Eye (tissue), 1 donor: Measurements from ENCODE around the gene THAP12.
"Not testable (repeated sequence)": the region's sequence is repeated elsewhere in the genome, so short reads cannot be mapped to it uniquely, and the experiment has no call there.

ENCODE experiments used
- DNase-seq: peaks from one replicate; pipeline ENCODE4 v3.0.0-alpha.2; 2015

Gene THAP12, protein sequence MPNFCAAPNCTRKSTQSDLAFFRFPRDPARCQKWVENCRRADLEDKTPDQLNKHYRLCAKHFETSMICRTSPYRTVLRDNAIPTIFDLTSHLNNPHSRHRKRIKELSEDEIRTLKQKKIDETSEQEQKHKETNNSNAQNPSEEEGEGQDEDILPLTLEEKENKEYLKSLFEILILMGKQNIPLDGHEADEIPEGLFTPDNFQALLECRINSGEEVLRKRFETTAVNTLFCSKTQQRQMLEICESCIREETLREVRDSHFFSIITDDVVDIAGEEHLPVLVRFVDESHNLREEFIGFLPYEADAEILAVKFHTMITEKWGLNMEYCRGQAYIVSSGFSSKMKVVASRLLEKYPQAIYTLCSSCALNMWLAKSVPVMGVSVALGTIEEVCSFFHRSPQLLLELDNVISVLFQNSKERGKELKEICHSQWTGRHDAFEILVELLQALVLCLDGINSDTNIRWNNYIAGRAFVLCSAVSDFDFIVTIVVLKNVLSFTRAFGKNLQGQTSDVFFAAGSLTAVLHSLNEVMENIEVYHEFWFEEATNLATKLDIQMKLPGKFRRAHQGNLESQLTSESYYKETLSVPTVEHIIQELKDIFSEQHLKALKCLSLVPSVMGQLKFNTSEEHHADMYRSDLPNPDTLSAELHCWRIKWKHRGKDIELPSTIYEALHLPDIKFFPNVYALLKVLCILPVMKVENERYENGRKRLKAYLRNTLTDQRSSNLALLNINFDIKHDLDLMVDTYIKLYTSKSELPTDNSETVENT

DNA sequence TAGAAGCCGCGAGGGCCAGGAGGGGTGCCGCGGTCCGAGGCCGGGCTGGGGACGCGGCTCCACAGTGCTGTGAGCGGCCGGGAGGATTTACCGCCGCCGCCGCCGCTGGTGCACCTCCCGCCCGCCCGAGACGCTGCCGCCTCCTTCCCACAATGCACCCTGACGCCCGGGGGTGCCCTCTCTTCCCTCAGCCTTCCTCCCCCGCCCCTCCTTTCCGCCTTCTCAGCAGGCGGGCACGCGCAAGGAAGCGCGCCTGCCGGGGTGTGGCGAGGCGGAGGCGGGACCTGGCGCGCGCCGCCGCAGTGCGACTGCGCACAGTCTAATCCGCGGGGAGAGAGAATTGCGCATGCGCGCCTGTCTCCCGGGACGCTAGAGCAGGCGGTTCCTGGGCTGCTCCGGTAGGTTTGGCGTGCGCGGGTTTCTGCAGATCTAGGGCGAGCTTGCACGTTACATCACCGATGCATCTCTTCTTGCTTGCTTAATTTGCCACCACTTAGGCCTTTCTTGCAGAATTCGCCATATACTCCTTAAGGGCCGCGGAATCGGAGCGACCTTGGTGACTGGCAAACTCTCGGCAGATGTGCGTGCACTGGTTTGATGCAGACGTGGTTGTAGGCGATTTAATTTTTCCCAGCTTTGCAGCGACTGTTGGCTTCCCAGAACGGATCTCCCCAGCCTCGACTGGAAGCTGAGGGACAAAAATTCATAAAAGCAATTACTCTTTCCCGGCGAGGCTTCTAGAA, at the start of gene THAP12, which contains the start of gene GVQW3:
THAP12 (minus strand) TSS at position 156 of the 743 bp plus-strand sequence. CDS start 296 bp downstream, outside the sequence.
GVQW3 (plus strand) TSS at position 347 of the 743 bp plus-strand sequence. CDS start 506 bp downstream, outside the sequence.
- DNase-seq: peak; percentile 99

DNA sequence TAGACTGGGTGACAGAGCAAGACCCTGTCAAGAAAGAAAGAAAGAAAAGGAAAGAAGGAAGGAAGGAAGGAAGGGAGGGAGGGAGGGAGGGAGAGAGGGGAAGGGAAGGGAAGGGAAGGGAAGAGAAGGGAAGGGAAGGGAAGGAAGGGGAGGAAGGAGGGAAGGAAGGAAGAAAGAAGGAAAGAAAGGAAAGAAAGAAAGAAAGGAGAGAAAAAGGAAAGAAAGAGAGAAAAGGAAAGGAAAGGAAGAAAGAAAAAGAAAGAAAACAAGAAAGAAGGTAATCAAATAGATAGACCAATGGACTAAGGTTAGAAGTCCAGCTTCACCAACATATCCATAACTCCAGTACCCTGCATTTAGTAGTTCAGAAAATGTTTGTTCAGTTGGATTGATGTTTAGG, 45.7 kb upstream of the THAP12 start:
- DNase-seq: no peak

DNA sequence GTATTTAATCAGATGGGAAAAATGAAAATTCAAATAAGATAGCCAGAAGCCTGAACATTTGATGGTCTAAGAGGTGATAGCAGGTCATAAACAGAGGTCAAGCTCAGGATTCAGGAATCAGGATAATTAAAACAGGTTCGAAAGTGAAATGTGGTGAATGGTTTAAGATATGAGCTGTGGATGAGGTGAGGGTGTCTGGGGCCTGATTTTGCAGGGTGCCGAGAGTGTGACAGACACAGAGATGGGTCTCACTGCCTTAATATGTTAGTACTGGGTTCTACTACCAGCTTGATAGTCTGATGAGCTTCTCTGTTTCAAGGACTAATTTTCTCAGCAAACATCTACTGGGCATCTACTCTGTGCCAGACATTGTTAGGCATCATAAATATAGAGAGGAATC, 44.0 kb upstream of the THAP12 start:
- no peak for DNase-seq

DNA sequence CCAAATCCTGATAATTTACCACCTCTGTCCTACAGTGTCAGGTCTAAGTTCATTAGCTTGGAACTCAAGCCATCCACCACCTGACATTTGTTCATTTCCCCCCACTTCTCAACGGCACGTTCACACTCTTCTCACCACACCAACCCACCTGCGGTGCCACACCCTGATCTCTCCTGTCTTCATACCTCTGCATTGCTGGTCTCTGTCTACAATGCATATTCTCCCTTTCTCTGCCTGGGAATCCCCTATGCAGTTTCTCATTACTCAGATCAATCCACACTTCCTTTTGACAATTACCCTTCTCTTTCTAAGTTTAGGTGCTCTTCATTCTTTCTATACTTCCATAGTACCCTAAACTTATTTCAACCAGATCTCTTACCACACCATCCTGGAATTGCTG, 43.4 kb upstream of the THAP12 start:
- DNase-seq: no peak

DNA sequence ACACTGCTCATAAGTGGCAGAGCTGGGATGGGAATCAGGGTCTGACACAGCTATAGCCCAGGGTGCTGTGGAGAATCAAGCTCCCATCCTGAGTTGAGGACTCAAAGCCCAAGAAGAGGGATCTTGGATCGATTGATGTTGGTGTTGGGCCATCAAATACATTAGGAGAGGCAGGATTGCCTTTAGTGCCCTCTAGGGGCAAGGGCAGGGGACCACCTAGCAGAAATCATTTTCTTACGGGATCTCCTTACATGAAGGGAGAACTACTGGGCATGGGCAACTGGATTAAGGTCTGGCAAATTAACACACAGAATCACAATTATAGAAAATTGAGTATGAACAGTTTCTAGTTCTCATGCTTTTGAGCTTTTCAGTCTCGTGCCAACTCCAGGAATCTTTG, 39.0 kb upstream of the THAP12 start:
- DNase-seq: no peak

DNA sequence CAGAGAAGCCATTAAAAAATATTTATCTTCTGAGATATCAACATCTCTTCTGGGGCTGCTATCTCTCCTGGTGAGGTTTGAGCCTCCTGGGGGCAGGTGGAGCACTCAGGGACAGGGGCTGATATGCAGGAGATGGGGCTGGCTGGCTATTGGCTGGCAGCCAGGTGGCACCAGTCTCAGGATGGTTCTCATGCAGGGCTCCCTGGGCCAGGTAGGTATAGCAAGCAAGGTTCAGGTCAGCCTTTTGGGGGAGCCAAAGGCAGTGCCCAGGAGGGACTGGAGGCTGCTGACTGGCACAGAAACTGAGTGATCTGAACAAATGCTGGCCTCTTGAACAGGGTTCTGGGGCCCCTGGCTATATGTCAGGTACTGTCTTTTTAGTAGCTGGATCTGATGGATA, 34.1 kb upstream of the THAP12 start:
- DNase-seq: no peak

DNA sequence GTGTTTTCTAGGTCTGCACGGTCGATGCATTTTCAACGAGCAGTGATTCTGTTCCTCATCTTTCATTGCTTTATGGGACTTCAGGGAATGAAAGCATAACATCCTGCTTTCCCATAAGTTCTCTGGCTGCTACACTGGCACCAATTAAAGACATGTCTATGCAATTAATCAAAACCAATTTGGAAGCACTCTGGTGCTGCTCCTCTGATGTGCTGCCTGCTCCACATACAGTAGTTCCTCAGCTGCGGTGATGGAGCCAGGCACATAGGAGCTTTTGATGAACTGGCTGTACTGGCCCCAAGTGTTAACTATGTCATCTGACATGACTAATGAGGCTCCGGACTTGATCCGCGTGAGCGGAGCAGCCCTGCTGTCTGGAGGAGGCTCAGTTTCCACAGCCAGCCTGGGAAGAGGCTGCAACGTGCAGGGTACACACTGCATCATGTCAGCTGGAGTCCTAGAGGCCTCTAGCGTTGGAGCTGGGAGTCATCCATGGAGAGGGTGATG, 30.0 kb upstream of the THAP12 start:
- DNase-seq: peak; percentile 65

DNA sequence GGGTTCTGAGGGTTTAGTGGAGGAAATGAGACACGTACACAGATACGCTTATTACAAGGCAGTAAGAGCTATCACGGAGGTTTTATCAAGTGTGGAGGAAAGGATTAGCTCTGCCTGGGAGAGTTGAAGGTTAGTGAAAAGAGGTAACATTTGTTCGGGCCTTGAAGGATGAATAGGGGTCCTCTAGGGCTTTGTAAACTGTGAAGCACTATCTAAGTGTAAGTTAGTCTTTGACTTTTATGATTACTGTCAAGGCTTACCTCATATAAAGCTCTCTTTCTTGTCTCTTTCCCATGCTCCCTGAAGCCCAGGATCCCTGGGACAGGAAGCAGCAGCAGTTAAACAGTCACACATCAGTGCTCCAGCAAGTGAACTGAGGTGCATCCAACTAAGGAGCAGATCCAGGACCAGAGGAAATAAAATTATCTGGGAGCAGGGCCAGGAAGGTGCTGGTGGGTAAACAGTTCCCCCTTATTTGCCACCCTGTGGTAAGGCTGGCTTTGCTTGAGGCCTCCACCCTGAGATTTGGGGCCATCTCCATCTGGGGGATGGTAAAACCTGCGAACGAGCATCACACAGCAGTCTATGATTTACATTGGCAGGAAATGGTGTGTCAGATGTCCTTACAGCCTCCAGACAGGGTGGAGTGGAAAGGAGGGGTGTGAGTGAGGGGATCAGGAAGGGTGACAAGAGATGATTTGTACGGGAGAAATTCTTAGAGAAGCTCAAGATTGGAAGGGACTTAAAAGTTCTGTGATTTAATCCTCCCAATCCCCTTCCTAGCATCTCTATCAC, 27.4 kb upstream of the THAP12 start:
- DNase-seq: peak; percentile 22

DNA sequence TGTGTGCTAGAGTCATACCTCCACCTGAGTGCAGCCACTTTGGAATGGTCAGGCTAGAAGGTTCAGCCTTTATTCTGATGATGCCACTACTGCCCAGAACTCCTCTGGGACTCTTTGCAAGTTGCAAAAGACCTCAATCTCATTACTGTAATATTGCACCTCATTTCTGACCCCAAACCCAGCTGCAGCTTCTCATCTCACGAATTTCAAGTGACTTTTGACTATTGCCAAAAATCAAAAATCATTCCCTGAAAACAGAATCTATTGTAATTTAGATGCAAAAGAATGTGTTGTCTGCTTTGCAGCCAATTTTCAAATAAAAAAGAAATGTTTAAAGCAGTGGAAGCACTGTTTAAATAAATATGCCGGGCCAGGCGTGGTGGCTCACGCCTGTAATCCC, 25.4 kb upstream of the THAP12 start:
- DNase-seq: no peak

DNA sequence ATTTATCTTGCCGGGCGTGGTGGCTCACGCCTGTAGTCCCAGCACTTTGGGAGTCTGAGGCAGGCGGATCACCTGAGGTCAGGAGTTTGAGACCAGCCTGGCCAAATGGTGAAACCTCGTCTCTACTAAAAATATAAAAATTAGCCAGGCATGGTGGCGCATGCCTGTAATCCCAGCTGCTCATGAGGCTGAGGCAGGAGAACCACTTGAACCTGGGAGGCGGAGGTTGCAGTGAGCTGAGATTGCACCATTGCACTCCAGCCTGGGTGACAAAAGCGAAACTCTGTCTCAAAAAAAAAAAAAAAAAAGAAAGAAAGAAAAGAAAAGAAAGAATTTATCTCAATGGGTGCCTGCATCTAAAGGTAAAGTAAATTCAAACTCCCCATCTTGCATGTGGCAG, 20.6 kb upstream of the THAP12 start:
- DNase-seq: not testable (repeated sequence)

DNA sequence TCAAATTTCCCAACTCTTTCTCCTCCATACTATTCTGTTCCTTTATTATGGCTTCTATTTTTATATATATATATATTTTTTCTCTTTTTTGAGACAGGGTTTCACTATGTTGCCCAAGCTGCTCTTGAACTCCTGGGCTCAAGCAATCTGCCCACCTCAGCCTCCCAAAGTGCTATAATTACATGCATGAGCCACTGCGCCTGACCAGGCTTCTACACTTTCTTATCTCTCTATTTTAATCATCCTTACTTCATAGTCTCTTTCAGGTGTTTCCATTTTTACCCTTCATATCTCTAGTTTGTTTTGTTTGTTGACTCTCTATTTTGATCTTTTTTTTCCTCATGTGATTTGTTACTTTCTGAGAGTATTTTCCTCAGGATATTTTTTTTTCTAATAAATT, 20.0 kb upstream of the THAP12 start:
- DNase-seq: no peak

DNA sequence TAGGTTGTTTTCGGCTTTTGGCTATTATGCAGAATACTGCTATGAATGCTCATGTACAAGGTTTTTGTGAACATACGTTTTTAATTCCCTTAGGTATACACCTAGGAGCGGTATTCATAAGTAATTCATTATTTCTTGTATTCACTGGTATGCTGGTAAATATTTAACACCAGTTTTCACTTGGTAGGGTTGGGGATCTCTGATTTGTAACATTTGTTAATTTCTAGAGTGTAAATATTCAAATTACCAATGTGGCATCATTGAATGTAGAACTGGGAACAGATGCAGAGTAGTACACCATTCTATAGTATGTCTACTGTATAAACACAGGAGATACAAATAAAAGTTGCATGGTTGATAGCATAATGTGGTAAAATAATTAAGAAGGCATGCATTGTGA, 16.5 kb upstream of the THAP12 start:
- DNase-seq: no peak

DNA sequence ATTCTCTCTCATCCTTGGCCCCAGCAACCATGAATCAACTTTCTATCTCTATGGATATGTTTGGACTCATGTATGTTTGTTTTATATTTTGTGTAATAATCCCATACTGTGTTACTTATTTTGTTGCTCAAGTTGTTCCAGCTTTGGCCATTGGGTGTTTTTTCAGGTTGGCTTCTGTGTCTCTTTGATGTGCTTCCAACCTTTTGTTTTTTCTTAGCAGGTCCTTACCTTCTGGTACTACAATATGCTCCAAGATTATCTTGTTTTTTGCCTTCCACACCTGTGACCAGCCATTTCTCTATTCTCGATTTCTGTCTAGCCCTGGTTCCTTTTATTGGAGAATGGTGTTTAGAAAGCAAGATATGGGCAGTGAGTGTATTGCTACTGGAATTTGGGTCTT, 14.4 kb upstream of the THAP12 start:
- no peak for DNase-seq

DNA sequence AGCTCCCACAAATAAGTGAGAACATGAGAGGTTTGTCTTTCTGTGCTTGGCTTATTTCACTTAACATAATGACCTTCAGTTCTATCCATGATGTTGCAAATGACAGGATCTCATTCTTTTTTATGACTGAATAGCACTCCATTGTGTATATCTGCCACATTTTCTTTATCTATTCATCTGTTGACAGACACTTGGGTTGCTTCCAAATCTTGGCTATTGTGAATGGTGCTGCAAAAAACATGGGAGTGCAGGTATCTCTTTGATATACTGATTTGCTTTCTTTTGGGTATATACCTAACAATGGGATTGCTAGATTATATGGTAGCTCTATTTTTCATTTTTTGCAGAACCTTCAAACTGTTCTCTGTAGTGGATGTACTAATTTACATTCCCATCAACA, 13.5 kb upstream of the THAP12 start:
- DNase-seq: no peak

DNA sequence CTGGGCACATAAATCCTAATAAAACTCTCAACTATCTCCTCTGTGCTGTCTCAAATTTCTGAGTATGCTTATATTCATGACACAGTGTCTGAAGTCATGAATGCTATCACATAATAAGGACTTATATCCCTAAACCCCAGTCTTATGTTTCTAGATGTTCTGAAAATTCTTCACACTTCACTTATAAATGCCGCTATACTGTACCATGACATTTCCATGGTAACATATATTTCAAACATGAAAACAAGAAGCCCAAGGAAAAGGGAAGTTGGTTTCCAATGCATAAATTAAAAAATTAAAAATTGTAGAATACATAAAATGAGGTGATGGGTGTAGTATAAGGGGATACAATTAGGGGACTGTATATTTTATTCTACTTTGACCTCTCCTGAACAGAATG, 11.9 kb upstream of the THAP12 start:
- DNase-seq: no peak

DNA sequence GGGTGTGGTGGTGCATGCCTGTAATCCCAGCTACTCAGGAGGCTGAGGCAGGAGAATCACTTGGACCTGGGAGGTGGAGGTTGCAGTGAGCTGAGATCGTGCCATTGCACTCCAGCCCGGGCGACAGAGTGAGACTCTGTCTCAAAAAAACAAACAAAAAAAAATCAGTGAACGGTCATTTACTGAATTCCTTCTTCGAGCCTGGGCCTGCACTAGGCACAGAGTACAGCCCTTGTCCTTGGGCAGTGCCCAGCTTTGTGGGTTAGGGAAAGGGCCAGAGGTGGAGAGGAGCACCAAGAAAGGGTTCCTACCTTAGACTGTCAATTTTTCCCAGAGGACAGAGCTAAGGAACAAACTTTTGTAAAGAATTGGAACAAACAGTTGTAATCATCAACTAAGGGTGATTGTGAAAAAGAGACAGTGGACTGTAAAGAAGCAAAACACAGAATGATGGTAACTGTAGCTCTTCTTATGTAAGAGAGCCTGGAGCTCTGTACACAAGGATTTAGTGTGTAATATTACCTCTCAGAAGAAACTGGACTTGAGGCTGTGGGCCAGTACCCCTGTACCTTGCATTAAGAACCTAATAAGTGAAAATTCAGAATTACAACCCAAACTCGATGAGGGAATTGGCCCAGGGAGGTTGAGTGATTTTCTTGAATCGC, 11.0 kb upstream of the THAP12 start:
- DNase-seq: no peak

DNA sequence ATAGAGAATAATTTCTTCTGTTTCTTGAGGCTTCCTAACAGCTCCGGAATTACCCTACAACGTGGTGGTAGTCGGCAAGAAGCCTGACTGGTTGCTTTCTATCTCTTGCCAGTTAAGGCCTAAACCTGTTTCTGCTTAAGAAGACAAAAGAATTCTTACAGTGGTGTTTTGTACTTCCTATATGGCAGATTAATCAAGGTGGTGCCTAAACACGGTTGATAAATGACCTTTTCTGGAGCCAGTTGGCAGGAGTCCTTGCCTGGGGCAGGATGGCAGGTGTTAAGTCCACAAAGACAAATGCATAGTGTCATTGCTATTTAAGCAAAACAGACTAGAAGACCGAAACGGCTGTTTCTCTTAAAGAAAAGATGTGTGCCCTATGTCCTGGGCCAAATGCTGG, 10.1 kb upstream of the THAP12 start:
- DNase-seq: no peak

DNA sequence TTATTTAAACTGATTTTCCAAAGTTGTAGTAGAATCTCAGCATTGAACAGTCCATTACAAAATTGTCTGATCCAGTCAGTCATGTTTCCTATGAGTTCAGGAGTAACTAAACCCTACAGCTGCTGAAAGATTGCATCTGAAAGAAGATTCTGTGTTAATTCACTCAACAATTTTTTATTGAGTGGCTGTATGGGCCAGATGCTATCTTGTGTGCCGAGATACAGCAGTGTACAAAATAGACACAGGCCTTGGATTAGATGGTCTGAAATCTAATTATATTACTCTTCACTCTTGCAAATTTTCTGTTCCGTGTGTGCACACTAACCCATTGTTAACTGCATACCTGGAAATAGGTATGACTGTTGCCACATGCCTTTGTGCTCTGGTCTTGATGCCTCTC, 7.5 kb upstream of the THAP12 start:
- DNase-seq: no peak

DNA sequence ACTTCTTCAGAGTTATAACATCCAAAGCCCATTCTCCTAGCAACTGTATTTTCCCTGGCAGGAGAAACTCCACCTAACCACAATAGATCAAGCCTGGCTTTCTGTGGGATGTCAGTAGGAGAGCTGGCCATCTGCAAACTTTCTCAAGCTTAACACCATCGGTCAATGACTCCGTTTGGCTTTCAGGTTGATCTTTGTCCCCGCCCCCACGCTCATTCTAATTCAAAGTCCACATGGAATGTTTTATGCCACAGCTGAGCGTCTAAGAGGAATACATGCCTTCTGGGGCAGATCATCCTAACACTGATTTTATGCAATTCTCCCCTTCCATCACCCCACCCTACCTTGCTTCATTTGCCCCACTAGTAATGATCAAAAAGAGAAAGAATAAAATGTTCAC, 5.0 kb upstream of the THAP12 start:
- DNase-seq: no peak

DNA sequence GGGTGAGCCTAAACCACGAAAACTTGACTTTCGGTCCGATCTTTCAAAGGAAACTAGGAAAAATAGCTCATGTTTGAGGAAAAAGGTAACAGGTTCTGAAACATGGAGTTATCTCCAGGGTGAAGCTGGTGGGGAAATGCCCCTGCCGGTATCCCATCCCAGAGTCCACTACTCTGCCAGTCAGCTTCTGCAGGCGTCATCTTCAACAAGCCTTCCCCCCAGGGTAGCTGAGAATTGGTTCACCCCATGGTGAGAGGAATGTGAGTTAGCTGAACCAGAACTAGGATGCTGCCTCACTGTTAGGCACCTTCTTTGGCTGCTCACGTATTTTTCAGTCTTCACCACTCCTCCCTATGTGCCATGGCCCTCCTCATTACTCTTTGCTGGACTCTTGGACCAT, 1.3 kb upstream of the THAP12 start:
- no peak for DNase-seq

DNA sequence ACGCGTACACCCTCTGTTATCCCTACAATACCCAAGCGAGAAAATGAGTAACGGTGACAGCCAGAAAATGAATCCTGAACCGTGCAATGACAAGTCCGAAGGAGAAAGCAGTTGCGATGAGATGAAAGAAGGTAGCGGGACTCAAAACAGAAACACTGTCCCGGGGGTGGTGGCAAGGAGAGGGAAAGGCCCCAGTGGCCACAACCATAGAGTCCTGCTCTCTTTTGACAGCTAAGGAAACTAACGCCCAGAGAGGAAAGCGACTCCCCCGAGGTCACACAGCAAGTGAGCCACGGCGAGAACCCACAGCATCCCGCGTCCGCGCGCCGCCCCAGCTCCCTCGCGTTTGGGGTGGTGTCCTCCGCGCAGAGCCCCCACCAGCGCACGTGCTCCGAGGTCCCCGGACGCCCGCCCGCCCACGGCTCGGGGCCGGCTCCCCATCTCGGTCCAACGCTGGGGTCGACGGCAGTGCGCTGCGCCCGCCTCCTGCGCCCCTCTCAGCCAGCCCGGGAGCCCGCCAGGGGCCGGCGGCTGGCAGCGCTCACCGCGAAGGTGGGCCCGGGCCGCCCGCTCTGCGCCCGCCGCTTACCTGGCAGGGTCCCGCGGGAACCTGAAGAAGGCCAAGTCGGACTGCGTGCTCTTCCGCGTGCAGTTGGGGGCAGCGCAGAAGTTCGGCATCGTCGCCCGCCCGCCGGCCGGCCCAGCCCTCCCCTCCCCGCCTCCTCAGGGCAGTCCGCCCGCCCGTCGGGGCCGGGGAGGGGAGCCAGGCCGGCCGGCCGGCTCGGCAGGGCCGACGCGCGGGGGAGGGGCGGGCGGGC, 564 bp downstream of the THAP12 start:
- DNase-seq: peak; percentile 55
